ENCODE data around the gene LCN15. TPM values are rescaled to one million over a fixed set of nuclear protein-coding genes. Genes with fewer than 3 reads are reported as not detected.
A peak's percentile ranks its signal among the peaks of the same experiment; 100 is the strongest.

LCN15 gene
- total and polyA plus RNA-seq, 2 experiments from 2014 or later, result 0.76 to 0.90 TPM

DNA sequence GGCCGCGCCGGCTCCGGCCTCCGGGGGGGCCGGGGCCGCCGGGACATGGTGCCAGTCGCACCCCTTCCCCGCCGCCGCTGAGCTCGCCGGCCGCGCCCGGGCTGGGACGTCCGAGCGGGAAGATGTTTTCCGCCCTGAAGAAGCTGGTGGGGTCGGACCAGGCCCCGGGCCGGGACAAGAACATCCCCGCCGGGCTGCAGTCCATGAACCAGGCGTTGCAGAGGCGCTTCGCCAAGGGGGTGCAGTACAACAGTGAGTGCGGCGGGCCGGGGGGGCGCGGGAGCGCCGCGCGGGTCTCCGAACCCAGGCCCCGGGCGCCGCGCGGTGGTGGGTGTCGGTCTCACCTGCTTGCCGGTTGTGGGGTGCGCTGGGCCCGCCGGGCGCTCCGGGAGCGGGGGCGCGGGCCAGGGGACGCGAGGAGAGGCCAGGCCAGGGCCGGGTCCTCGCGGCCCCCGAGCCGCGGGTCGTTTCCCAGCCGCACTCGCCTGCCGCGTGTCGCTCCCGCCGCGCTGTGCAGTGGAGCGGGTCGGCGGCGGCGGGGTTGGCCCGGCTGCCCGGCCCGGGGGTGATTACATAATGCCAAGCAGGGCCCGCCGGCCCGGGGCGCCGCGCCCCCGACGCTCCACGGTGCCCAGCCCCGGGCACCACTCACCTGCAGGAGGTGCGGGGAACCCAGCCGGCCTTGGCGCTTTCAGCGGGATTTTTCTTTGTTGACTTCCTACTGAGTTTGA is 43.9 kb upstream of the LCN15 start:
- Histone ChIP-seq H3K36me3 (ENCODE audit: insufficient read depth) (peaks cover 4% of the 10 kb centered on the region; the same call in 1 of the 2 replicates), H2AFZ (no peak overlapping the region), H3K4me3 (peak overlapping the region; percentile 97), H3K4me2 (peak overlapping the region; percentile 94), H3K27ac (ENCODE audit: low read depth) (no peak overlapping the region), H3K79me2 (replicated peaks; ENCODE audit: insufficient read depth) (peaks cover 49% of the 10 kb centered on the region), H3K9me2 (ENCODE audit: insufficient read depth) (no peaks in the 10 kb centered on the region), H3K4me1 (ENCODE audit: insufficient read depth) (peaks cover 11% of the 10 kb centered on the region; the same call in 1 of the 2 replicates), H4K20me1 (replicated peaks; ENCODE audit: insufficient read depth) (peaks cover 38% of the 10 kb centered on the region), H3F3A (replicated peaks; ENCODE audit: low read depth) (0 out of 2 replicates have a peak, but pooled peaks cover 3% of the 10 kb centered on the region), H3K27me3 (ENCODE audit: insufficient read depth) (no peaks in the 10 kb centered on the region)
- ATAC-seq, result peak; percentile 11
- peak overlapping the region; percentile 80 for H3K4me3 Mint-ChIP-seq
- H3K27ac Mint-ChIP-seq, result peak overlapping the region; percentile 30; the same call in 1 of the 2 replicates
- DNase-seq (ENCODE audit: low spot score), result no peak
- H3K27me3 Mint-ChIP-seq (ENCODE audit: insufficient read depth, low read depth, poor library complexity), result peaks cover 22% of the 10 kb centered on the region
- peaks cover 37% of the 10 kb centered on the region for H3K36me3 Mint-ChIP-seq (ENCODE audit: low read depth)
- peaks cover 23% of the 10 kb centered on the region for H3K4me1 Mint-ChIP-seq
- no peak for TF ChIP-seq EZH2phosphoT487 (IDR thresholded peaks at IDR 0.05; ENCODE audit: unreplicated experiment)
- TF ChIP-seq STAT1 (IDR thresholded peaks at IDR 0.05; ENCODE audit: unreplicated experiment), result no peak
- no peak for TF ChIP-seq POLR2AphosphoS5 (IDR thresholded peaks at IDR 0.05; ENCODE audit: low read depth)
- TF ChIP-seq, protein P1, sequence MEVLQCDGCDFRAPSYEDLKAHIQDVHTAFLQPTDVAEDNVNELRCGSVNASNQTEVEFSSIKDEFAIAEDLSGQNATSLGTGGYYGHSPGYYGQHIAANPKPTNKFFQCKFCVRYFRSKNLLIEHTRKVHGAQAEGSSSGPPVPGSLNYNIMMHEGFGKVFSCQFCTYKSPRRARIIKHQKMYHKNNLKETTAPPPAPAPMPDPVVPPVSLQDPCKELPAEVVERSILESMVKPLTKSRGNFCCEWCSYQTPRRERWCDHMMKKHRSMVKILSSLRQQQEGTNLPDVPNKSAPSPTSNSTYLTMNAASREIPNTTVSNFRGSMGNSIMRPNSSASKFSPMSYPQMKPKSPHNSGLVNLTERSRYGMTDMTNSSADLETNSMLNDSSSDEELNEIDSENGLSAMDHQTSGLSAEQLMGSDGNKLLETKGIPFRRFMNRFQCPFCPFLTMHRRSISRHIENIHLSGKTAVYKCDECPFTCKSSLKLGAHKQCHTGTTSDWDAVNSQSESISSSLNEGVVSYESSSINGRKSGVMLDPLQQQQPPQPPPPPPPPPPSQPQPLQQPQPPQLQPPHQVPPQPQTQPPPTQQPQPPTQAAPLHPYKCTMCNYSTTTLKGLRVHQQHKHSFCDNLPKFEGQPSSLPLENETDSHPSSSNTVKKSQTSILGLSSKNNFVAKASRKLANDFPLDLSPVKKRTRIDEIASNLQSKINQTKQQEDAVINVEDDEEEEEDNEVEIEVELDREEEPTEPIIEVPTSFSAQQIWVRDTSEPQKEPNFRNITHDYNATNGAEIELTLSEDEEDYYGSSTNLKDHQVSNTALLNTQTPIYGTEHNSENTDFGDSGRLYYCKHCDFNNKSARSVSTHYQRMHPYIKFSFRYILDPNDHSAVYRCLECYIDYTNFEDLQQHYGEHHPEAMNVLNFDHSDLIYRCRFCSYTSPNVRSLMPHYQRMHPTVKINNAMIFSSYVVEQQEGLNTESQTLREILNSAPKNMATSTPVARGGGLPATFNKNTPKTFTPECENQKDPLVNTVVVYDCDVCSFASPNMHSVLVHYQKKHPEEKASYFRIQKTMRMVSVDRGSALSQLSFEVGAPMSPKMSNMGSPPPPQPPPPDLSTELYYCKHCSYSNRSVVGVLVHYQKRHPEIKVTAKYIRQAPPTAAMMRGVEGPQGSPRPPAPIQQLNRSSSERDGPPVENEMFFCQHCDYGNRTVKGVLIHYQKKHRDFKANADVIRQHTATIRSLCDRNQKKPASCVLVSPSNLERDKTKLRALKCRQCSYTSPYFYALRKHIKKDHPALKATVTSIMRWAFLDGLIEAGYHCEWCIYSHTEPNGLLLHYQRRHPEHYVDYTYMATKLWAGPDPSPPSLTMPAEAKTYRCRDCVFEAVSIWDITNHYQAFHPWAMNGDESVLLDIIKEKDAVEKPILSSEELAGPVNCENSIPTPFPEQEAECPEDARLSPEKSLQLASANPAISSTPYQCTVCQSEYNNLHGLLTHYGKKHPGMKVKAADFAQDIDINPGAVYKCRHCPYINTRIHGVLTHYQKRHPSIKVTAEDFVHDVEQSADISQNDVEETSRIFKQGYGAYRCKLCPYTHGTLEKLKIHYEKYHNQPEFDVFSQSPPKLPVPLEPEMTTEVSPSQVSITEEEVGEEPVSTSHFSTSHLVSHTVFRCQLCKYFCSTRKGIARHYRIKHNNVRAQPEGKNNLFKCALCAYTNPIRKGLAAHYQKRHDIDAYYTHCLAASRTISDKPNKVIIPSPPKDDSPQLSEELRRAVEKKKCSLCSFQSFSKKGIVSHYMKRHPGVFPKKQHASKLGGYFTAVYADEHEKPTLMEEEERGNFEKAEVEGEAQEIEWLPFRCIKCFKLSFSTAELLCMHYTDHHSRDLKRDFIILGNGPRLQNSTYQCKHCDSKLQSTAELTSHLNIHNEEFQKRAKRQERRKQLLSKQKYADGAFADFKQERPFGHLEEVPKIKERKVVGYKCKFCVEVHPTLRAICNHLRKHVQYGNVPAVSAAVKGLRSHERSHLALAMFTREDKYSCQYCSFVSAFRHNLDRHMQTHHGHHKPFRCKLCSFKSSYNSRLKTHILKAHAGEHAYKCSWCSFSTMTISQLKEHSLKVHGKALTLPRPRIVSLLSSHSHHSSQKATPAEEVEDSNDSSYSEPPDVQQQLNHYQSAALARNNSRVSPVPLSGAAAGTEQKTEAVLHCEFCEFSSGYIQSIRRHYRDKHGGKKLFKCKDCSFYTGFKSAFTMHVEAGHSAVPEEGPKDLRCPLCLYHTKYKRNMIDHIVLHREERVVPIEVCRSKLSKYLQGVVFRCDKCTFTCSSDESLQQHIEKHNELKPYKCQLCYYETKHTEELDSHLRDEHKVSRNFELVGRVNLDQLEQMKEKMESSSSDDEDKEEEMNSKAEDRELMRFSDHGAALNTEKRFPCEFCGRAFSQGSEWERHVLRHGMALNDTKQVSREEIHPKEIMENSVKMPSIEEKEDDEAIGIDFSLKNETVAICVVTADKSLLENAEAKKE (CRISPR knock-in tag; IDR thresholded peaks at IDR 0.05), result no peak
- no peak for TF ChIP-seq ZNF114 (CRISPR knock-in tag; IDR thresholded peaks at IDR 0.05)
- no peak for TF ChIP-seq JUNB (IDR thresholded peaks at IDR 0.05; ENCODE audit: unreplicated experiment)
- TF ChIP-seq, protein P2, sequence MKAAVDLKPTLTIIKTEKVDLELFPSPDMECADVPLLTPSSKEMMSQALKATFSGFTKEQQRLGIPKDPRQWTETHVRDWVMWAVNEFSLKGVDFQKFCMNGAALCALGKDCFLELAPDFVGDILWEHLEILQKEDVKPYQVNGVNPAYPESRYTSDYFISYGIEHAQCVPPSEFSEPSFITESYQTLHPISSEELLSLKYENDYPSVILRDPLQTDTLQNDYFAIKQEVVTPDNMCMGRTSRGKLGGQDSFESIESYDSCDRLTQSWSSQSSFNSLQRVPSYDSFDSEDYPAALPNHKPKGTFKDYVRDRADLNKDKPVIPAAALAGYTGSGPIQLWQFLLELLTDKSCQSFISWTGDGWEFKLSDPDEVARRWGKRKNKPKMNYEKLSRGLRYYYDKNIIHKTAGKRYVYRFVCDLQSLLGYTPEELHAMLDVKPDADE (IDR thresholded peaks at IDR 0.05), result no peak
- no peak for TF ChIP-seq NANOG (IDR thresholded peaks at IDR 0.05; ENCODE audit: borderline replicate concordance)
- no peak for TF ChIP-seq CREB1 (CRISPR knock-in tag; IDR thresholded peaks at IDR 0.05; ENCODE audit: low read depth)
- TF ChIP-seq EZH2 (IDR thresholded peaks at IDR 0.05; ENCODE audit: low read depth, unreplicated experiment), result no peak
- TF ChIP-seq ZNF331 (CRISPR knock-in tag; IDR thresholded peaks at IDR 0.05; ENCODE audit: low read depth), result no peak
- TF ChIP-seq, protein P3, sequence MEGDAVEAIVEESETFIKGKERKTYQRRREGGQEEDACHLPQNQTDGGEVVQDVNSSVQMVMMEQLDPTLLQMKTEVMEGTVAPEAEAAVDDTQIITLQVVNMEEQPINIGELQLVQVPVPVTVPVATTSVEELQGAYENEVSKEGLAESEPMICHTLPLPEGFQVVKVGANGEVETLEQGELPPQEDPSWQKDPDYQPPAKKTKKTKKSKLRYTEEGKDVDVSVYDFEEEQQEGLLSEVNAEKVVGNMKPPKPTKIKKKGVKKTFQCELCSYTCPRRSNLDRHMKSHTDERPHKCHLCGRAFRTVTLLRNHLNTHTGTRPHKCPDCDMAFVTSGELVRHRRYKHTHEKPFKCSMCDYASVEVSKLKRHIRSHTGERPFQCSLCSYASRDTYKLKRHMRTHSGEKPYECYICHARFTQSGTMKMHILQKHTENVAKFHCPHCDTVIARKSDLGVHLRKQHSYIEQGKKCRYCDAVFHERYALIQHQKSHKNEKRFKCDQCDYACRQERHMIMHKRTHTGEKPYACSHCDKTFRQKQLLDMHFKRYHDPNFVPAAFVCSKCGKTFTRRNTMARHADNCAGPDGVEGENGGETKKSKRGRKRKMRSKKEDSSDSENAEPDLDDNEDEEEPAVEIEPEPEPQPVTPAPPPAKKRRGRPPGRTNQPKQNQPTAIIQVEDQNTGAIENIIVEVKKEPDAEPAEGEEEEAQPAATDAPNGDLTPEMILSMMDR (conservative IDR thresholded peaks at IDR 0.05; ENCODE audit: low read depth in 2 of 2), result no peak
- TF ChIP-seq, protein P4, sequence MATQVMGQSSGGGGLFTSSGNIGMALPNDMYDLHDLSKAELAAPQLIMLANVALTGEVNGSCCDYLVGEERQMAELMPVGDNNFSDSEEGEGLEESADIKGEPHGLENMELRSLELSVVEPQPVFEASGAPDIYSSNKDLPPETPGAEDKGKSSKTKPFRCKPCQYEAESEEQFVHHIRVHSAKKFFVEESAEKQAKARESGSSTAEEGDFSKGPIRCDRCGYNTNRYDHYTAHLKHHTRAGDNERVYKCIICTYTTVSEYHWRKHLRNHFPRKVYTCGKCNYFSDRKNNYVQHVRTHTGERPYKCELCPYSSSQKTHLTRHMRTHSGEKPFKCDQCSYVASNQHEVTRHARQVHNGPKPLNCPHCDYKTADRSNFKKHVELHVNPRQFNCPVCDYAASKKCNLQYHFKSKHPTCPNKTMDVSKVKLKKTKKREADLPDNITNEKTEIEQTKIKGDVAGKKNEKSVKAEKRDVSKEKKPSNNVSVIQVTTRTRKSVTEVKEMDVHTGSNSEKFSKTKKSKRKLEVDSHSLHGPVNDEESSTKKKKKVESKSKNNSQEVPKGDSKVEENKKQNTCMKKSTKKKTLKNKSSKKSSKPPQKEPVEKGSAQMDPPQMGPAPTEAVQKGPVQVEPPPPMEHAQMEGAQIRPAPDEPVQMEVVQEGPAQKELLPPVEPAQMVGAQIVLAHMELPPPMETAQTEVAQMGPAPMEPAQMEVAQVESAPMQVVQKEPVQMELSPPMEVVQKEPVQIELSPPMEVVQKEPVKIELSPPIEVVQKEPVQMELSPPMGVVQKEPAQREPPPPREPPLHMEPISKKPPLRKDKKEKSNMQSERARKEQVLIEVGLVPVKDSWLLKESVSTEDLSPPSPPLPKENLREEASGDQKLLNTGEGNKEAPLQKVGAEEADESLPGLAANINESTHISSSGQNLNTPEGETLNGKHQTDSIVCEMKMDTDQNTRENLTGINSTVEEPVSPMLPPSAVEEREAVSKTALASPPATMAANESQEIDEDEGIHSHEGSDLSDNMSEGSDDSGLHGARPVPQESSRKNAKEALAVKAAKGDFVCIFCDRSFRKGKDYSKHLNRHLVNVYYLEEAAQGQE (IDR thresholded peaks at IDR 0.05; ENCODE audit: unreplicated experiment), result no peak
- no peaks in the 10 kb centered on the region; the same call in 2 of the 3 replicates for H3K9me3 Mint-ChIP-seq
